Measurements from ENCODE around the gene ECE1.
"Not testable (repeated sequence)": the region's sequence is repeated elsewhere in the genome, so short reads cannot be mapped to it uniquely, and the experiment has no call there.

The ECE1 gene

DNA sequence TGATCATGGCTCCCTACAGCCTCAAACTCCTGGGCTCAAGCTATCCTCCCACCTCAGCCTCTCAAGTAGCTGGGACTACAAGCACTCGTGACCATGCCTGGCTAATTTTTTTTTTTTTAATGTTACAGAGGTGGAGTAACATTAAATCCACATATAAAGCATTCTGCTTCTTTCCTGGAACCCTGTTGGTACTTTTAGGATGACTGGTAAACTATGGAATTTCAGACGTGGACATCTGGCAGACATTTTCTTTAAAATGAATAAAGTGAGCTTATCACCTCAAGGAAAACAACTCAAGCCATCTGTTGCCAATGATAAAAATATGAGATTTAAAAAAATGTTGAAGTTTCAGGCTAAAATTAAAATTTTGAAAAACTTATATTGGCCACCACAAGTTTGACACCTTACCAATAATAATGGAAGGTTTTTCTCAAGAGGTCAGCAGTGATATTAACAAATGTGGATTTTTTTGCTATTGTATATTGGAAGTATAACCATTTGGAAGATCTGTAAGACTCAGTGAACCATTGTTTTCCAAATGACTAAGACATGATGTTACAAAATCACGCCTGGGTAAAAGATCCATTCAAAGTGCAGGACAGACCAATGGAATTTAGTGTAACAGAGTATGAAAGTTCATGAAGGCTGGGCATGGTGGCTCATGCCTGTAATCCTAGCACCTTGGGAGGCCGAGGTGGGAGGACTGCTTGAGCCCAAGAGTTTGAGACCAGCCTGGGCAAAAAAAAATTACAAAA lies 60.8 kb downstream of the ECE1 start:
- DNase-seq (ENCODE audit: low read depth) = peak; percentile 78

DNA sequence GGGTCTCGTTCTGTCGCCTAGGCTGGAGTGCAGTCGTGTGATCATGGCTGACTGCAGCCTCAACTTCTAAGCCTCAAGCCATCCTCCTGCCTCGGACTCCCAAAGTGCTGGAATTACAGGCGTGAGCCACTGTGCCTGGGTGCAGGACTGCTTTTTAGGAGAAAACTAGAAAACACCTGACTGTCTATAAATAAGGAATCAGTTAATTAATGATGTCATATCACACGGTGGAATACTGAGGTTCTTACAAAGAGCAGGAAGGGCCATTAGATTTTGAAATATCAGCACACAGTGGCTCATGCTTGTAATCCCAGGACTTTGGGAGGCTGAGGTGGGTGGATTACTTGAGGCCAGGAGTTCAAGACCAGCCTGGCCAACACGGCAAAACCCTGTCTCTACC lies 62.0 kb downstream of the ECE1 start:
- DNase-seq (ENCODE audit: low read depth); H3K4me3 ChIP-seq (ENCODE audit: control insufficient read depth, low read depth, low read length): not testable (repeated sequence)

More for the DNA sequence above, 60.8 kb downstream of the ECE1 start:
- TF ChIP-seq, protein P1, sequence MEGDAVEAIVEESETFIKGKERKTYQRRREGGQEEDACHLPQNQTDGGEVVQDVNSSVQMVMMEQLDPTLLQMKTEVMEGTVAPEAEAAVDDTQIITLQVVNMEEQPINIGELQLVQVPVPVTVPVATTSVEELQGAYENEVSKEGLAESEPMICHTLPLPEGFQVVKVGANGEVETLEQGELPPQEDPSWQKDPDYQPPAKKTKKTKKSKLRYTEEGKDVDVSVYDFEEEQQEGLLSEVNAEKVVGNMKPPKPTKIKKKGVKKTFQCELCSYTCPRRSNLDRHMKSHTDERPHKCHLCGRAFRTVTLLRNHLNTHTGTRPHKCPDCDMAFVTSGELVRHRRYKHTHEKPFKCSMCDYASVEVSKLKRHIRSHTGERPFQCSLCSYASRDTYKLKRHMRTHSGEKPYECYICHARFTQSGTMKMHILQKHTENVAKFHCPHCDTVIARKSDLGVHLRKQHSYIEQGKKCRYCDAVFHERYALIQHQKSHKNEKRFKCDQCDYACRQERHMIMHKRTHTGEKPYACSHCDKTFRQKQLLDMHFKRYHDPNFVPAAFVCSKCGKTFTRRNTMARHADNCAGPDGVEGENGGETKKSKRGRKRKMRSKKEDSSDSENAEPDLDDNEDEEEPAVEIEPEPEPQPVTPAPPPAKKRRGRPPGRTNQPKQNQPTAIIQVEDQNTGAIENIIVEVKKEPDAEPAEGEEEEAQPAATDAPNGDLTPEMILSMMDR (conservative IDR thresholded peaks at IDR 0.05; ENCODE audit: control insufficient read depth, insufficient read depth, low read depth, low read length) = no peak
- no peak overlapping the region for H3K4me3 ChIP-seq (ENCODE audit: control insufficient read depth, low read depth, low read length)

- H3K4me3 ChIP-seq (ENCODE audit: control insufficient read depth, low read depth, low read length) = no peak overlapping the region
- TF ChIP-seq, protein P1 (conservative IDR thresholded peaks at IDR 0.05; ENCODE audit: control insufficient read depth, insufficient read depth, low read depth, low read length) = no peak
- no peak for DNase-seq (ENCODE audit: low read depth)
These were observed 65.2 kb downstream of the ECE1 start for GRCh38 chr1:21225065-21225464.

DNA sequence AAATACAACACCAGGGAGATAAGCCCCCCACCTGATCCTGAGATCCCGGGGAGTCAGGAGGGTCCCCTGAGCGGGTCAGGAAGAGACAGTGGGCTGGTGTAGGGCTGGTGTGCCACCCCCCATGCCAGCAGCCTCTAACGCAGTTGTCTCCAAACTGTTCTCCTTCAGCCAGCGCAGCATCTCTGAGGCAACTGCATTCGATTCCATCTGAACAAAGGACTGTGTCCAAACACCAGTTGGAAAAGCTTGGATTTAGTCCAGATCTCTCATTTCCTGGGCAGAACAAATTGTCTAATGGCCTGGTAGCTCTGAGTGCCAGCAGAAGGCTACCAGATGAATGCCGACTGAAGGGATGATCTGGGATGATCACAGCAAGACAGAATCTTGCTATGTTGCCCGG lies 69.4 kb downstream of the ECE1 start:
- TF ChIP-seq, protein P1 (conservative IDR thresholded peaks at IDR 0.05; ENCODE audit: control insufficient read depth, insufficient read depth, low read depth, low read length) = no peak
- no peak overlapping the region for H3K4me3 ChIP-seq (ENCODE audit: control insufficient read depth, low read depth, low read length)
- no peak for DNase-seq (ENCODE audit: low read depth)

DNA sequence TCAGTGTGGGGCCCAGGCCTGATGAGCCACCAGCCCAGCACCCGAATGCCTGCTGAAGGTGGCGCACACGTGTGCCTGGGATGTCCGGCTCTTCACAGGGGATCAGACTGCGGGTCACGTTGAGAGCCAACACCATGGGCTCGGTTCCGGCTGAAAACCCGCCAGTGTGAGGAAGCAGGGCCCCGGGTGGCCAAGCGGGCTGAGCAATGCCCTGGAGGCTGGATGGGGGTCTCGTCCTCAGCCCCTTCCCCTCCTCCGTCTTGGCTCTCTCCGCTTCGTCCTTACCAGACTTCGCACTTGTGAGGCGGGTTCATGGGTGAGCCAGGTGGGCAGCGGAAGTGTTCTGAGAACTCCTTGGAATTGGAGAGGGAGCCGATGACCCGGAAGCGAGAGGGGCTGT lies 70.6 kb downstream of the ECE1 start:
- TF ChIP-seq, protein P1 (conservative IDR thresholded peaks at IDR 0.05; ENCODE audit: control insufficient read depth, insufficient read depth, low read depth, low read length) = no peak
- no peak overlapping the region for H3K4me3 ChIP-seq (ENCODE audit: control insufficient read depth, low read depth, low read length)
- no peak for DNase-seq (ENCODE audit: low read depth)

GRCh38 chr1:21217812-21218596 lies 72.3 kb downstream of the ECE1 start:
- H3K4me3 ChIP-seq (ENCODE audit: control insufficient read depth, low read depth, low read length) = no peak overlapping the region
- TF ChIP-seq, protein P1 (conservative IDR thresholded peaks at IDR 0.05; ENCODE audit: control insufficient read depth, insufficient read depth, low read depth, low read length) = peak; percentile 51
- DNase-seq (ENCODE audit: low read depth) = peak; percentile 29
